ENCODE results near the gene PRCC.

The PRCC gene

DNA sequence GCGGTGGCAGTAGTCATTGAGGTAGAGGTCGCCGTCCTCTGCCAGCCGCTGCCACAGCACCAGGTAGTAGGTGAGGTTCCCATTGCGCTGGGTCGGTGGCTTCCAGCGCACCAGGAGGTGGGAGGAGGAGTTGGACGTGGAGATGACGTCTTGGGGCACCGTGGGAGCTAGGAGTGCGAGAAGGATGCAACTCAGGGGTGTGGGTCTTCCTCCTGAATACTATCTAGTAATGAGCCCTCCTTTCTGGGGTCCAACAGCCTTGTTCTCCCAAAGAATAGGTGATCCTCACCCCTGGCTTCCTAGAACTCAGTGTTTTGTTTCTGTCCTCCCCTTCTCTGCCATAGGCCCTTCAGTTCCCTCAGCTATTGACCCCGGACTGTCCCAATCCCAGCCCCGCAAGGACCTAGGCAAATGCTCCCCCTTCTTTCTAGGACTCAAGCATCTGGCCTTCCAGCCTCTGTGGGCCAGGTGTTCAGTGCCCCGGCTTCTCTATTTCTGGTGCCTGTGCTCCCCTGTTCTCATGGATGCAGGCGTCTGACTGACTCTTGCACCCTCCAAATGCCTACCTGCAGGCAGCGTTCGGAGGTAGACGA lies 78.7 kb downstream of the PRCC start:
- DNase-seq: no peak

- DNase-seq: no peak
Measured at GRCh38 chr1:156846643-156847042, 79.3 kb downstream of the PRCC start.

DNA sequence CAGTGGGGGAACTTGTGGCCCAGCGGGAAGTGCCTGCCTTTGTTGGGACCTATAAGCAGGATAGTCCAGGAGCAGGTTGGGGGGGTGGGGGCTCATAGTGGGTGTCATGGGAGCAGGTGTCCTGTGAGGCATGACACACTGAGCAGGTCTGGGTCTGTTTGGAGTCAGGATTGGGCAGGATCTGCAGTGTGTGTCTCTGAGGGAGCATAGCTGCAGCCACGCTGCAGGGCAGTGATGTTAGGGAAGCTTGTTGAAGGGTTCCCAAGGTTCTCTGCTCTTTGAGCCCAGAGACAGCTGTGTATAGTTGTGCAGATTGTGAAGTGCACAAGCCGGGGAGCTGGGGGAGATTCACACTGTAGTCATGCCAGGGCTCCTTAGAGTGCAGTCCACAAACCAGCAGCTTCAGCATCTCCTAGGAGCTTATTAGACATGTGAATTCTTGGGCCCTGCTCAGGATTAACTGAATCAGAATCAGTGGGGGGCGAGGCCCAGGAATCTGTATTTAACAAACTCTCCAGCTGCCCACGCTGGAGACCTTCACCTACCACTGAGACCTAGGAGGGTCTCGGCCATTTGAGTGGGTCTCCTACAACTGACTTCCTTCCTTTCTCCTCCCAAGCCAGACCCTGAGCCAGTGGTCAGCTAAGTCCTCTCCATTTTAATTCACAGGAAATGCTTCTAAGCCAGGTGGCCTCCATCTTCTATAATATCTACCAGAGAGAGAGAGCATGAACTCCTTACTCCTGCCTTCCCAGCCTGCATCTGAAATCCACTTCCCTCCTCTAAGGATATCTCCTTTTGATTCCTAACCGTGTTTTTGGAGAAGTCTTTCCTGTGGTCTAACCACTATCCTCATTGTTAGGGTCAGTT lies 80.5 kb downstream of the PRCC start:
- DNase-seq: no peak

DNA sequence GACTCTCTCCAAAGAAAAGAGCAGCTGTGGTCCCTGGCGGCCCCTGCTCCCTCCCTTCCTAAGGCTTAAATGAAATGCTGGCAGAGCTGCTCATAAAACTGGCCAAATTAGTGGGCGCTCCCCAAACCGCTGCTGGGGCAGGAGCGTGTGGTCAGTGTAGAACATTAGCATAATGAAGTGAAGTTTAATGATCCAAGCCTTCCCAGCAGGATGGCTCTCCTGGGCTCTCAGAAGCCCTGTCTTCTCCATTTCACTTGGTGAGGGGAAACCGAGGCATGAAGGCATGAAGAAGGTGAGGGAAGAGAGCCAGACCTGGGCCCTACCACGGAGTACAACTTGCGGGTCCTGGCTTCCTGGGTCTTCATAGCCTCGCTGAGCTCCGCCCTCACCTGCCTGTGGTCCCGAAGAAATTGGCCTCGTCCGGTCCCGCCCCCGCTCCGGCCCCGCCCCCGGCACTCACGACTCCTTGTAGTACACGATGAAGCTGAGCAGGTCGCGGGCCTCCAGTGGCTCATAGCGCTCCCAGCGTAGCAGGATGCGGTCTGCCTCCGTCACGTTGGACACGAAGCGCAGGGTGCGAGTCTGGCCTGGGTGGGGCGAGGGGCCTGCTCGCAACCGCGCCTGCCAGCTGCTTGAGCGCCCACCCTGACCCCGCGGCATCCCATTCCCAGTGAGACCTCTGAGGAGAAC lies 81.3 kb downstream of the PRCC start:
- no peak for DNase-seq

GRCh38 chr1:156849151-156849496 lies 81.8 kb downstream of the PRCC start:
- no peak for DNase-seq
